GM20000 (cell line): Measurements from ENCODE around the gene EFCAB12.

ENCODE experiments used
- DNase-seq: peaks from one replicate; pipeline ENCODE4 v3.0.0; 2012; ENCODE audit warnings: low spot score
- TF ChIP-seq, protein P1 (sequence below): IDR thresholded peaks from 2 replicates; pipeline ENCODE4 v1.5.1; 2012; ENCODE audit warnings: mild to moderate bottlenecking, control low read depth; ENCODE audit errors: extremely low read depth, missing control alignments

EFCAB12 gene

DNA sequence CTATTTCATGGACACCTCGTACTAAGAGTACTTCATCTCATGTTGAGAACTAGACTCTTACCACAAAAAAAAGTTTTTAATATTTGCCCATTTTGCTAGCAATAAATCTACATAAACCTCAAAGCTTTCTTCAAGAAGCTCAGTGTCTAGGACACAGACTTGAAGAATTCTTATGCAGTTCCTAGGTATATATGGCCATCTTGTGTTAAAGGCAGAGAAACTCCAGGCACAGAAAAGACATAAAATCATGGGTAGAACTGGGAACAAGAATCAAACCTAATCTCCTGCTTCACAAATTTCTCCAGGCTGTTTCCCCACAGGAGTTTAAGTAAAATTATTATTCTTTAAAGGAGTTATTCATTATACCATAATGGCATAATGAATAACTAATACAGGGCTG is 6.9 kb upstream of the EFCAB12 start:
- TF ChIP-seq, protein P1, sequence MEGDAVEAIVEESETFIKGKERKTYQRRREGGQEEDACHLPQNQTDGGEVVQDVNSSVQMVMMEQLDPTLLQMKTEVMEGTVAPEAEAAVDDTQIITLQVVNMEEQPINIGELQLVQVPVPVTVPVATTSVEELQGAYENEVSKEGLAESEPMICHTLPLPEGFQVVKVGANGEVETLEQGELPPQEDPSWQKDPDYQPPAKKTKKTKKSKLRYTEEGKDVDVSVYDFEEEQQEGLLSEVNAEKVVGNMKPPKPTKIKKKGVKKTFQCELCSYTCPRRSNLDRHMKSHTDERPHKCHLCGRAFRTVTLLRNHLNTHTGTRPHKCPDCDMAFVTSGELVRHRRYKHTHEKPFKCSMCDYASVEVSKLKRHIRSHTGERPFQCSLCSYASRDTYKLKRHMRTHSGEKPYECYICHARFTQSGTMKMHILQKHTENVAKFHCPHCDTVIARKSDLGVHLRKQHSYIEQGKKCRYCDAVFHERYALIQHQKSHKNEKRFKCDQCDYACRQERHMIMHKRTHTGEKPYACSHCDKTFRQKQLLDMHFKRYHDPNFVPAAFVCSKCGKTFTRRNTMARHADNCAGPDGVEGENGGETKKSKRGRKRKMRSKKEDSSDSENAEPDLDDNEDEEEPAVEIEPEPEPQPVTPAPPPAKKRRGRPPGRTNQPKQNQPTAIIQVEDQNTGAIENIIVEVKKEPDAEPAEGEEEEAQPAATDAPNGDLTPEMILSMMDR: no peak

DNA sequence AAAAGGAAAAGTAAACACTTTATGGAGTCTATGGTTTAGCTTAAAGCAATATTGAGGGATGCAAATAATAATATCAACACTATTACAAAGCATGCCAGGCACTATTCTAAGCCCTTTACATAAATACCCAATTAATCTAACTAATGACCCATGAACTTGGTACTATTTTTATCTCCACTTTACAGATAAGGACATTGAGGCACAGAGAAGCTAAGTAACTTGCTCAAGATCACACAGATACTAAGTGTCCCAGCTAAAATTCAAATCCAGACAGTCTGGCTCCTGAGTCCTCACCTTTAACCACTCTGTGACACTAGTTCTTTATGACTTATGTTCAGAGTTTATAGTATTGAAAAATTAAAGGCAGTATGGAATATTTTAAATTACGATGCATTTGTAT is 5.7 kb upstream of the EFCAB12 start:
- TF ChIP-seq, protein P1: no peak
- no peak for DNase-seq

More for the DNA sequence above, 6.9 kb upstream of the EFCAB12 start:
- DNase-seq: no peak

- no peak for DNase-seq
- TF ChIP-seq, protein P1: no peak
Measured at GRCh38 chr3:129433565-129433964, 5.1 kb upstream of the EFCAB12 start.

DNA sequence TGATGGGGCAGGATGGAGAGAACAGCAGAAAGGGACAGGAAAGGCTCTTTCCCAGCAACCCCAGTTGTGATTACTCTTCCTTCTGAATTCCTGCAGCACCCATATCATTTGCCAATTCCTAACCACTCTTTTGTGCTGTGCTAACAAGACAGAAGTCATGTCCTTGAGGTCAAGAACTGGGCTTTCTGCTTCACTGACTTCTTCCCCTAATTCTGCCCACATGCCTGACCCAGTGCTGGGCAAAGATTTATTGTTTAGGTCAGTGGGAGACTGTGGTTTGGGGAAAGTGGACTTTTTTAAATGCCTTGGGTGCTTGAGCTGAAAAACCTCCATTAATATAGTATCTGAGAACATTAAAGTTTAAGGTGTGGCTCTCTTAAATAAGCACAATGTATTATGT is 4.2 kb upstream of the EFCAB12 start:
- DNase-seq: no peak
- TF ChIP-seq, protein P1: no peak

GRCh38 chr3:129432036-129432435 is 3.6 kb upstream of the EFCAB12 start:
- TF ChIP-seq, protein P1: no peak
- DNase-seq: no peak

GRCh38 chr3:129429602-129430001 is 1.2 kb upstream of the EFCAB12 start:
- DNase-seq: no peak
- TF ChIP-seq, protein P1: no peak

GRCh38 chr3:129429080-129429451 is 630 bp upstream of the EFCAB12 start:
- TF ChIP-seq, protein P1: no peak
- no peak for DNase-seq
